Heart left ventricle (tissue), 16 donors: ENCODE results near the gene PLSCR1. TPM values are rescaled to one million over a fixed set of nuclear protein-coding genes. Genes with fewer than 3 reads are reported as not detected.
A peak's percentile ranks its signal among the peaks of the same experiment; 100 is the strongest.

Source experiments
- ATAC-seq, 4 donors: fragments of 200-7000 bp; cut with Tn5 transposase; one replicate each; pipeline ENCODE4 v1.9.1; 2020 to 2022; ENCODE audit warnings: moderate library complexity in 4 of 4, mild to moderate bottlenecking in 3 of 4, moderate number of reproducible peaks in 1 of 4
- DNase-seq, 5 donors: peaks; one replicate each; pipeline ENCODE4 v3.0.0-alpha.2; 2020
- H3K27ac ChIP-seq, 12 donors: fragments of 200-600 bp; sonication (generic) in 4 of 12; one replicate each; pipeline versions ENCODE4 v1.5.0 to v1.8.0; 2016 to 2022; ENCODE audit warnings: mild to moderate bottlenecking in 2 of 12
- H3K27me3 ChIP-seq, 9 donors: fragments of 200-600 bp; sonication (generic) in 2 of 9; one replicate each; pipeline versions ENCODE4 v1.5.1 to v1.8.0; 2016 to 2022; ENCODE audit warnings: mild to moderate bottlenecking in 3 of 9
- H3K36me3 ChIP-seq, 9 donors: fragments of 200-600 bp; sonication (generic) in 2 of 9; one replicate each; pipeline versions ENCODE4 v1.5.0 to v1.8.0; 2018 to 2022; ENCODE audit warnings: mild to moderate bottlenecking in 2 of 9
- H3K4me1 ChIP-seq, 12 donors: fragments of 200-600 bp; sonication (generic) in 4 of 12; one replicate each; pipeline versions ENCODE4 v1.5.0 to v1.8.0; 2016 to 2022; ENCODE audit warnings: mild to moderate bottlenecking in 3 of 12
- H3K4me3 ChIP-seq, 12 donors: fragments of 200-600 bp; sonication (generic) in 4 of 12; one replicate each; pipeline versions ENCODE4 v1.5.0 to v1.8.0; 2017 to 2022; ENCODE audit warnings: mild to moderate bottlenecking in 9 of 12, moderate library complexity in 4 of 12
- H3K9me3 ChIP-seq, 12 donors: fragments of 200-600 bp; sonication (generic) in 4 of 12; one replicate each; pipeline versions ENCODE4 v1.5.0 to v1.8.0; 2016 to 2022; ENCODE audit warnings: mild to moderate bottlenecking in 1 of 12
- CTCF ChIP-seq, 12 donors: fragments of 200-600 bp; sonication (generic) in 4 of 12; IDR thresholded peaks; one replicate each; pipeline versions ENCODE4 v1.5.0 to v1.8.0; 2018 to 2022; ENCODE audit warnings: antibody characterized with exemption in 12 of 12, mild to moderate bottlenecking in 5 of 12
- POLR2A ChIP-seq, 2 donors: fragments of 450-650 bp; IDR thresholded peaks; one replicate each; pipeline ENCODE4 v1.6.1; 2017; ENCODE audit warnings: antibody characterized with exemption in 2 of 2, mild to moderate bottlenecking in 2 of 2, moderate library complexity in 2 of 2
- WGBS, 4 donors: extraction: QIAGEN DNeasy Blood & Tissue Kit in 2 of 4; methylation state at CpG; one replicate each; pipeline versions ENCODE4 v1.1.5 to v1.1.7; 2013 to 2018; 5-methylcytosine and 5-hydroxymethylcytosine counted together
- intact Hi-C, 10 donors: fragments of 100-400 bp; cut with DNase I; formaldehyde crosslinking; loops; one replicate each; pipeline versions ENCODE4 v1.11.1 to v1.14.2; 2022
- polyA plus RNA-seq, 2 donors: library from polyadenylated mRNA; stranded (reverse); fragments of 200-250 nt; gene quantifications; one replicate each; pipeline ENCODE4 v1.2.3, GENCODE V29; 2013
- total RNA-seq, 9 donors: library from RNA; depleted of rRNA in 2 of 9; stranded (reverse); fragments of >200 nt in 2 of 9; fragmentation: NEBNext Ultra II Directional in 3 of 9; extraction: Animal tissue kit (Norgen Biotek cat#: 25700) in 3 of 9; gene quantifications; one replicate each; pipeline versions ENCODE4 v1.1.0 to v1.2.4, GENCODE V29; 2016 to 2023
- donor health status: ischemic (EF 13 %, LVEDD 7.1; RV severe dilation, severe dysfunction).
- donor health status: healthy with polysubstance abuse.
- donor health status: DM: no; HTN: yes; CAD: no.
- donor health status: DM: no; HTN: no; CAD: no.
- donor health status: ischemic (EF 25% LVEDD 6.9; RV normal size, moderate dysfunction).
- donor health status: ischemic (EF 25% LVEDD 5.7; RV mildly dilated, moderate dysfunction).
- donor health status: healthy.
- donor health status: DM: yes; HTN: yes; CAD: no.
- donor health status: ischemic (EF 35%, LVEDD 5.7; RV mildly dilated, moderate dysfunction).
- donor health status: nonischemic (EF 11% LVEDD 7.7; RV severe dilation, severe dysfunction).
- donor health status: DM: yes; HTN: yes; CAD: no.
- donor health status: PGD.
- donor health status: ischemic (EF 29% LVEDD 5.4; RV normal size, mild dysfunction).
- donor health status: nonischemic (EF 23%, LVEDD 6.1; RV moderate dilation, normal function).

Gene PLSCR1
- total and polyA plus RNA-seq, 11 donors: 6.9 to 113 (median 25.8) TPM

- no peak for ATAC-seq
- WGBS, 4 donors: 32 to 72% (median 59%) methylated on average over 2 of the region's 2 CpGs
- Histone ChIP-seq H3K4me1 (peaks cover 0 to 65% (median 26%) of the 10 kb centered on the region in 12 donors), H3K27ac (peak overlapping the region in 9 of 12 donors; percentile 91 to 99 (median 98)), H3K27me3 (peaks cover 0 to 3% (median 0%) of the 10 kb centered on the region in 9 donors), H3K4me3 (peak overlapping the region in 10 of 12 donors; percentile 56 to 92 (median 78)), H3K36me3 (peaks cover 0 to 27% (median 0%) of the 10 kb centered on the region in 9 donors), H3K9me3 (no peaks in the 10 kb centered on the region)
- intact Hi-C loops: loop anchor here in 4 of 10 donors (5.0 kb wide), 1 partner anchor 35 kb away; no protein-coding TSS in a partner anchor
- TF ChIP-seq POLR2A (IDR thresholded peaks at IDR 0.05): no peak
- TF ChIP-seq CTCF (IDR thresholded peaks at IDR 0.05): no peak
- no peak for DNase-seq
Observed at GRCh38 chr3:146542179-146542578, 2.2 kb downstream of the PLSCR1 start.

GRCh38 chr3:146540978-146541377 lies 3.4 kb downstream of the PLSCR1 start:
- H3K36me3 ChIP-seq: peaks cover 0 to 29% (median 0%) of the 10 kb centered on the region in 9 donors
- H3K27me3 ChIP-seq: peaks cover 0 to 3% (median 0%) of the 10 kb centered on the region in 9 donors
- H3K4me1 ChIP-seq: peaks cover 0 to 75% (median 27%) of the 10 kb centered on the region in 12 donors
- 62 to 78% (median 72%) methylated on average over 1 of the region's 1 CpG for WGBS, 4 donors
- DNase-seq (no peak), ATAC-seq (no peak)
- peak overlapping the region in 7 of 12 donors; percentile 11 to 99 (median 97) for H3K27ac ChIP-seq
- intact Hi-C loops: loop anchor here in 4 of 10 donors (5.0 kb wide), 1 partner anchor 34 kb away; no protein-coding TSS in a partner anchor
- H3K4me3 ChIP-seq: peak overlapping the region in 6 of 12 donors; percentile 1 to 92 (median 81)
- no peaks in the 10 kb centered on the region for H3K9me3 ChIP-seq
- no peak for TF ChIP-seq POLR2A (IDR thresholded peaks at IDR 0.05)
- TF ChIP-seq CTCF (IDR thresholded peaks at IDR 0.05): no peak

- peak overlapping the region in 5 of 12 donors; percentile 2 to 99 (median 12) for H3K27ac ChIP-seq
- TF ChIP-seq CTCF (IDR thresholded peaks at IDR 0.05) (no peak), POLR2A (IDR thresholded peaks at IDR 0.05) (no peak)
- intact Hi-C loops: loop anchor here in 4 of 10 donors (5.0 kb wide), 1 partner anchor 33 kb away; no protein-coding TSS in a partner anchor
- H3K4me3 ChIP-seq: peak overlapping the region in 2 of 12 donors; percentile 76 to 92
- peaks cover 0 to 2% (median 0%) of the 10 kb centered on the region in 9 donors for H3K27me3 ChIP-seq
- no peak for ATAC-seq
- H3K4me1 ChIP-seq: peaks cover 0 to 80% (median 27%) of the 10 kb centered on the region in 12 donors
- no peaks in the 10 kb centered on the region for H3K9me3 ChIP-seq
- no peak for DNase-seq
- WGBS, 4 donors: 0 to 50% (median 34%) methylated on average over 1 of the region's 1 CpG
- peaks cover 0 to 29% (median 0%) of the 10 kb centered on the region in 9 donors for H3K36me3 ChIP-seq
Observed at GRCh38 chr3:146540236-146540635, 4.2 kb downstream of the PLSCR1 start.

- H3K4me1 ChIP-seq: peaks cover 0 to 79% (median 25%) of the 10 kb centered on the region in 12 donors
- no peaks in the 10 kb centered on the region for H3K27me3 ChIP-seq
- DNase-seq: no peak
- no peak for ATAC-seq
- H3K4me3 ChIP-seq: peak overlapping the region in 1 of 12 donors; percentile 76
- H3K9me3 ChIP-seq: no peaks in the 10 kb centered on the region
- peaks cover 0 to 32% (median 0%) of the 10 kb centered on the region in 9 donors for H3K36me3 ChIP-seq
- intact Hi-C loops: no loop called here
- H3K27ac ChIP-seq: peak overlapping the region in 3 of 12 donors; percentile 7 to 99 (median 11)
- WGBS, 4 donors: 33 to 47% (median 45%) methylated on average over 3 of the region's 3 CpGs
- TF ChIP-seq POLR2A (IDR thresholded peaks at IDR 0.05): no peak
- no peak for TF ChIP-seq CTCF (IDR thresholded peaks at IDR 0.05)
Observed at GRCh38 chr3:146539315-146539714, 5.1 kb downstream of the PLSCR1 start.
